WTC11 (cell line): ENCODE measurements around the gene RALY. TPM values are rescaled to one million over a fixed set of nuclear protein-coding genes. Genes with fewer than 3 reads are reported as not detected.

Experiments
- AFF4 ChIP-seq: sonication (generic); formaldehyde crosslinking; IDR thresholded peaks from 2 replicates; pipeline ENCODE4 v1.8.1; 2023; ENCODE audit warnings: mild to moderate bottlenecking, missing genetic modification reagents, borderline replicate concordance
- CREM ChIP-seq: sonication (generic); formaldehyde crosslinking; IDR thresholded peaks from 2 replicates; pipeline ENCODE4 v1.8.1; 2022; ENCODE audit warnings: mild to moderate bottlenecking, missing genetic modification reagents, moderate library complexity
- ELF4 ChIP-seq: sonication (generic); formaldehyde crosslinking; IDR thresholded peaks from 2 replicates; pipeline ENCODE4 v1.8.1; 2022; ENCODE audit warnings: low read depth, mild to moderate bottlenecking, moderate library complexity, missing genetic modification reagents
- ESRRA ChIP-seq: sonication (generic); formaldehyde crosslinking; IDR thresholded peaks from 2 replicates; pipeline ENCODE4 v1.8.1; 2022; ENCODE audit warnings: mild to moderate bottlenecking, missing genetic modification reagents, borderline replicate concordance
- FOXK1 ChIP-seq: sonication (generic); formaldehyde crosslinking; IDR thresholded peaks from 2 replicates; pipeline ENCODE4 v1.8.0; 2022; ENCODE audit warnings: mild to moderate bottlenecking, moderate library complexity, missing genetic modification reagents
- GRHL2 ChIP-seq: fragments of 250-450 bp; sonication (Bioruptor Pico); IDR thresholded peaks from 2 replicates; pipeline ENCODE4 v1.8.0; 2022; ENCODE audit warnings: mild to moderate bottlenecking, moderate library complexity; ENCODE audit not compliant: insufficient replicate concordance, severe bottlenecking
- HMGXB4 ChIP-seq: sonication (generic); formaldehyde crosslinking; IDR thresholded peaks from 2 replicates; pipeline ENCODE4 v1.8.1; 2023; ENCODE audit warnings: mild to moderate bottlenecking, moderate library complexity, missing genetic modification reagents
- JUN ChIP-seq: sonication (generic); formaldehyde crosslinking; IDR thresholded peaks from 2 replicates; pipeline ENCODE4 v1.8.0; 2023; ENCODE audit warnings: mild to moderate bottlenecking, missing genetic modification reagents
- KAT7 ChIP-seq: sonication (generic); formaldehyde crosslinking; IDR thresholded peaks from 2 replicates; pipeline ENCODE4 v1.8.1; 2023; ENCODE audit warnings: missing genetic modification reagents, mild to moderate bottlenecking, borderline replicate concordance
- MAX ChIP-seq: sonication (generic); formaldehyde crosslinking; IDR thresholded peaks from 2 replicates; pipeline ENCODE4 v1.8.0; 2022; ENCODE audit warnings: mild to moderate bottlenecking, missing genetic modification reagents
- MYBL2 ChIP-seq: sonication (generic); formaldehyde crosslinking; IDR thresholded peaks from 2 replicates; pipeline ENCODE4 v1.8.1; 2023; ENCODE audit warnings: mild to moderate bottlenecking, moderate library complexity, missing genetic modification reagents
- NFATC4 ChIP-seq: fragments of 250-450 bp; sonication (Bioruptor Pico); IDR thresholded peaks from 2 replicates; pipeline ENCODE4 v1.9.0; 2021; ENCODE audit warnings: mild to moderate bottlenecking
- OVOL2 ChIP-seq: fragments of 250-450 bp; sonication (Bioruptor Pico); IDR thresholded peaks from 2 replicates; pipeline ENCODE4 v1.9.0; 2021; ENCODE audit warnings: mild to moderate bottlenecking, borderline replicate concordance
- PREB ChIP-seq: sonication (generic); formaldehyde crosslinking; IDR thresholded peaks from 2 replicates; pipeline ENCODE4 v1.8.1; 2022; ENCODE audit warnings: mild to moderate bottlenecking, missing genetic modification reagents, moderate library complexity, borderline replicate concordance
- SOX15 ChIP-seq: fragments of 250-450 bp; sonication (Bioruptor Pico); IDR thresholded peaks from 2 replicates; pipeline ENCODE4 v1.9.0; 2021; ENCODE audit warnings: mild to moderate bottlenecking
- STAT6 ChIP-seq: sonication (generic); formaldehyde crosslinking; conservative IDR thresholded peaks from 2 replicates; pipeline ENCODE4 v1.8.1; 2023; ENCODE audit warnings: mild to moderate bottlenecking, low read depth, missing genetic modification reagents, moderate library complexity
- TCF7 ChIP-seq: sonication (generic); formaldehyde crosslinking; IDR thresholded peaks from 2 replicates; pipeline ENCODE4 v1.8.0; 2022; ENCODE audit warnings: mild to moderate bottlenecking, low read depth, missing genetic modification reagents, moderate library complexity
- ZNF219 ChIP-seq: sonication (generic); formaldehyde crosslinking; IDR thresholded peaks from 2 replicates; pipeline ENCODE4 v1.8.0; 2023; ENCODE audit warnings: missing genetic modification reagents, mild to moderate bottlenecking, borderline replicate concordance
- ZNF317 ChIP-seq: sonication (generic); formaldehyde crosslinking; IDR thresholded peaks from 2 replicates; pipeline ENCODE4 v1.8.1; 2023; ENCODE audit warnings: low read depth, mild to moderate bottlenecking, moderate library complexity, missing genetic modification reagents, borderline replicate concordance
- ZSCAN18 ChIP-seq: fragments of 250-450 bp; sonication (Bioruptor Pico); IDR thresholded peaks from 2 replicates; pipeline ENCODE4 v2.1.2; 2022; ENCODE audit warnings: mild to moderate bottlenecking, moderate library complexity
- total RNA-seq: library from RNA; stranded (reverse); gene quantifications from 3 replicates; pipeline ENCODE4 v1.2.3, GENCODE V29; 2021
- TF ChIP-seq, protein P1 (sequence below): sonication (generic); formaldehyde crosslinking; IDR thresholded peaks from 2 replicates; pipeline ENCODE4 v1.8.0; 2022; ENCODE audit warnings: mild to moderate bottlenecking, missing genetic modification reagents
- TF ChIP-seq, protein P2 (sequence below): sonication (generic); formaldehyde crosslinking; IDR thresholded peaks from 2 replicates; pipeline ENCODE4 v1.8.1; 2023; ENCODE audit warnings: mild to moderate bottlenecking, missing genetic modification reagents

Gene RALY
- total RNA-seq, 1 experiment from 2014 or later: 164 TPM

DNA sequence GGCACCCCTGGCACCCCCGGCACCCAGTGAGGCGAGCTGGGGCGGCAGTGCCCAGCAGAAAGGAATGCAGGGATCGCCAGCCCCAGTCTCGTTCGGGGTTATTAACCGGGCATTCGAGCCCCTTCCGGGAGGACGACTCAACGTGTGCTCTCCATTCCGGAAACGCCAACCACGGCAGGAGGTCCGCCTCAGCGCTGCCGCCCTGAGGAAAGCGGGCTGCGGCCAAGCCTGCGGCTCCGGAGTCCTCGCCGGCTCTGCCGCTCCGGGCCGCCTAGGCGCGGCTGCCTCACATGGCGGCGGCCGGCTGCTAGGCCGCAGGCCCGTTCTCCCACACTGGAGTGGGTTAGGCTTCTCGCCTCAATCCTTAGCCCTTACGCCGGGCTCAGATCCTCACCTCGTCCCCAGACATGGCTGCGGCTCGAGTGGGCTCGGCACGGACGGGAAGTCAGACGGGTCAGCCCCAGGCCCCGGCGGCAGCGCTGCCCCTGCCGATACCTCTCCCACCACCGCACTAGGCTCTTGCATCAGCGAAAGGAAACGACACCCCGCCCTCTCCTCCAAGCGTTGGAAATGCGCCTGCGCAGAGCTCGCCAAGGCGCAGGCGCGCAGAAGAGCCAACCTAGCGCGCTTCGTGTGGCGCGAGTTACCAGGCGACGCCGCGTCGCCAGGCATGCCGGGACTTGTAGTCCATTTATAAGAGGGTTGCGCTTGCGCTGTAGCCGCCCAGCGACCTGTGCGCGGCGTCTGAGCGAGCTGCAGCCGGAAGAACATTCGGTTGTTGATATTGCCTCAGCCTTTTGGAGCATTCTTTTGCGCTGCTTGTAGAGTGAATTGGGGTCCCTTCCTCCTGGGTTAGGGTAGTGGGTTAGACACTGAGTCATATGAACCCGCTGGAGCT lies 118.2 kb downstream of the RALY start, which contains the start of gene EIF2S2 (continued):
- TF ChIP-seq AFF4 (CRISPR knock-in tag) (0 out of 2 replicates have a peak, but pooled peaks have one; percentile 19), JUN (CRISPR knock-in tag) (peak; percentile 85; the same call in 1 of the 2 replicates), OVOL2 (CRISPR knock-in tag) (no peak), GRHL2 (CRISPR knock-in tag) (no peak), MAX (CRISPR knock-in tag) (peak; percentile 97), KAT7 (CRISPR knock-in tag) (peak; percentile 93), SOX15 (no peak), TCF7 (CRISPR knock-in tag) (peak; percentile 17; the same call in 1 of the 2 replicates), ELF4 (CRISPR knock-in tag) (0 out of 2 replicates have a peak, but pooled peaks have one; percentile 61), STAT6 (no peak), ZNF317 (CRISPR knock-in tag) (no peak), ZNF219 (peak; percentile 78; the same call in 1 of the 2 replicates), MYBL2 (peak; percentile 43; the same call in 1 of the 2 replicates), CREM (CRISPR knock-in tag) (peak; percentile 92), PREB (peak; percentile 95), NFATC4 (CRISPR knock-in tag) (no peak), ZSCAN18 (CRISPR knock-in tag) (no peak), ESRRA (CRISPR knock-in tag) (peak; percentile 75; the same call in 1 of the 2 replicates), FOXK1 (peak; percentile 70; the same call in 1 of the 2 replicates), HMGXB4 (peak; percentile 98)
- TF ChIP-seq, protein P1, sequence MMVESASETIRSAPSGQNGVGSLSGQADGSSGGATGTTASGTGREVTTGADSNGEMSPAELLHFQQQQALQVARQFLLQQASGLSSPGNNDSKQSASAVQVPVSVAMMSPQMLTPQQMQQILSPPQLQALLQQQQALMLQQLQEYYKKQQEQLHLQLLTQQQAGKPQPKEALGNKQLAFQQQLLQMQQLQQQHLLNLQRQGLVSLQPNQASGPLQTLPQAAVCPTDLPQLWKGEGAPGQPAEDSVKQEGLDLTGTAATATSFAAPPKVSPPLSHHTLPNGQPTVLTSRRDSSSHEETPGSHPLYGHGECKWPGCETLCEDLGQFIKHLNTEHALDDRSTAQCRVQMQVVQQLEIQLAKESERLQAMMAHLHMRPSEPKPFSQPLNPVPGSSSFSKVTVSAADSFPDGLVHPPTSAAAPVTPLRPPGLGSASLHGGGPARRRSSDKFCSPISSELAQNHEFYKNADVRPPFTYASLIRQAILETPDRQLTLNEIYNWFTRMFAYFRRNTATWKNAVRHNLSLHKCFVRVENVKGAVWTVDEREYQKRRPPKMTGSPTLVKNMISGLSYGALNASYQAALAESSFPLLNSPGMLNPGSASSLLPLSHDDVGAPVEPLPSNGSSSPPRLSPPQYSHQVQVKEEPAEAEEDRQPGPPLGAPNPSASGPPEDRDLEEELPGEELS (CRISPR knock-in tag): peak; percentile 87
- TF ChIP-seq, protein P2, sequence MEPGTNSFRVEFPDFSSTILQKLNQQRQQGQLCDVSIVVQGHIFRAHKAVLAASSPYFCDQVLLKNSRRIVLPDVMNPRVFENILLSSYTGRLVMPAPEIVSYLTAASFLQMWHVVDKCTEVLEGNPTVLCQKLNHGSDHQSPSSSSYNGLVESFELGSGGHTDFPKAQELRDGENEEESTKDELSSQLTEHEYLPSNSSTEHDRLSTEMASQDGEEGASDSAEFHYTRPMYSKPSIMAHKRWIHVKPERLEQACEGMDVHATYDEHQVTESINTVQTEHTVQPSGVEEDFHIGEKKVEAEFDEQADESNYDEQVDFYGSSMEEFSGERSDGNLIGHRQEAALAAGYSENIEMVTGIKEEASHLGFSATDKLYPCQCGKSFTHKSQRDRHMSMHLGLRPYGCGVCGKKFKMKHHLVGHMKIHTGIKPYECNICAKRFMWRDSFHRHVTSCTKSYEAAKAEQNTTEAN: peak; percentile 73
